HepG2 (cell line): Measurements from ENCODE around the gene CDC42EP4. TPM values are rescaled to one million over a fixed set of nuclear protein-coding genes. Genes with fewer than 3 reads are reported as not detected.

ENCODE experiments used
- BRD4 ChIP-seq: sonication (generic); formaldehyde crosslinking; IDR thresholded peaks from 2 replicates; pipeline ENCODE4 v1.4.0; 2020; ENCODE audit warnings: missing genetic modification reagents
- GRHL1 ChIP-seq: sonication (generic); formaldehyde crosslinking; conservative IDR thresholded peaks from 2 replicates; pipeline ENCODE4 v1.8.0; 2022; ENCODE audit warnings: missing genetic modification reagents
- HHEX ChIP-seq: IDR thresholded peaks from 2 replicates; pipeline ENCODE4 v1.6.1; 2016; ENCODE audit warnings: control low read depth
- HIVEP1 ChIP-seq: sonication (generic); formaldehyde crosslinking; IDR thresholded peaks from 2 replicates; pipeline ENCODE4 v1.4.0; 2020; ENCODE audit warnings: mild to moderate bottlenecking, missing genetic modification reagents
- MAX ChIP-seq: IDR thresholded peaks from 2 replicates; pipeline ENCODE4 v1.6.1; 2012; ENCODE audit warnings: inconsistent platforms
- MLX ChIP-seq: IDR thresholded peaks from 2 replicates; pipeline ENCODE4 v1.6.1; 2016
- MTERF4 ChIP-seq: sonication (generic); formaldehyde crosslinking; IDR thresholded peaks from 2 replicates; pipeline ENCODE4 v1.8.0; 2023; ENCODE audit warnings: mild to moderate bottlenecking, missing genetic modification reagents
- NFKB2 ChIP-seq: sonication (generic); formaldehyde crosslinking; IDR thresholded peaks from 2 replicates; pipeline ENCODE4 v1.4.0; 2020; ENCODE audit warnings: missing genetic modification reagents, borderline replicate concordance
- NRL ChIP-seq: sonication (generic); formaldehyde crosslinking; IDR thresholded peaks from 2 replicates; pipeline ENCODE4 v1.5.0; 2020; ENCODE audit warnings: missing genetic modification reagents, mild to moderate bottlenecking, moderate library complexity, borderline replicate concordance
- SP4 ChIP-seq: sonication (generic); formaldehyde crosslinking; IDR thresholded peaks from 2 replicates; pipeline ENCODE4 v1.8.1; 2023; ENCODE audit warnings: mild to moderate bottlenecking, missing genetic modification reagents
- ZBTB21 ChIP-seq: sonication (generic); formaldehyde crosslinking; IDR thresholded peaks from 2 replicates; pipeline ENCODE4 v1.4.0; 2020; ENCODE audit warnings: missing genetic modification reagents
- ZNF264 ChIP-seq: sonication (generic); formaldehyde crosslinking; IDR thresholded peaks from 2 replicates; pipeline ENCODE4 v1.4.0; 2020; ENCODE audit warnings: missing genetic modification reagents
- ZNF451 ChIP-seq: sonication (generic); formaldehyde crosslinking; IDR thresholded peaks from 2 replicates; pipeline ENCODE4 v1.5.0; 2020; ENCODE audit warnings: mild to moderate bottlenecking, missing genetic modification reagents
- ZNF598 ChIP-seq: sonication (generic); formaldehyde crosslinking; IDR thresholded peaks from 2 replicates; pipeline ENCODE4 v1.5.1; 2020; ENCODE audit warnings: mild to moderate bottlenecking, missing genetic modification reagents, borderline replicate concordance
- ZNF674 ChIP-seq: sonication (generic); formaldehyde crosslinking; IDR thresholded peaks from 2 replicates; pipeline ENCODE4 v1.5.0; 2020; ENCODE audit warnings: low read depth, mild to moderate bottlenecking, missing genetic modification reagents
- ZNF792 ChIP-seq: IDR thresholded peaks from 2 replicates; pipeline ENCODE4 v1.6.1; 2016
- polyA plus RNA-seq, 8 experiments: library from polyadenylated mRNA; depleted of rRNA in 3 of 8; stranded (reverse) in 7 of 8; unstranded in 1 of 8; fragments of >200 nt; fragmentation: Illumina TruSeq in 4 of 8; extraction: Trizol in 4 of 8; gene quantifications; 2 replicates each; pipeline versions ENCODE4 v1.2.1 to v1.2.3, GENCODE V29; 2011 to 2016; ENCODE audit warnings: low read depth in 4 of 8, missing spikeins in 1 of 8, mixed read lengths in 1 of 8; ENCODE audit not compliant: insufficient read depth in 1 of 8
- total RNA-seq, 5 experiments: library from RNA; depleted of rRNA; stranded (reverse); fragments of >200 nt; fragmentation: Illumina TruSeq; extraction: Trizol; gene quantifications; 2 replicates each; pipeline ENCODE4 v1.2.3, GENCODE V29; 2016; ENCODE audit warnings: low read depth in 1 of 5
- TF ChIP-seq, protein P1 (sequence below): sonication (generic); formaldehyde crosslinking; IDR thresholded peaks from one replicate; pipeline ENCODE4 v1.5.1; 2020; ENCODE audit warnings: mild to moderate bottlenecking, missing genetic modification reagents; ENCODE audit errors: not compliant biosample characterization
- TF ChIP-seq, protein P2 (sequence below): IDR thresholded peaks from 2 replicates; pipeline ENCODE4 v1.6.1; 2012; ENCODE audit warnings: low read depth, low read length, improper control_type of control experiment

CDC42EP4 gene
- total and polyA plus RNA-seq, 2 of the 13 experiments (the other 11 are each of a cell fraction or from before 2014, with no cell fraction given) = 19.0 to 54.0 TPM

DNA sequence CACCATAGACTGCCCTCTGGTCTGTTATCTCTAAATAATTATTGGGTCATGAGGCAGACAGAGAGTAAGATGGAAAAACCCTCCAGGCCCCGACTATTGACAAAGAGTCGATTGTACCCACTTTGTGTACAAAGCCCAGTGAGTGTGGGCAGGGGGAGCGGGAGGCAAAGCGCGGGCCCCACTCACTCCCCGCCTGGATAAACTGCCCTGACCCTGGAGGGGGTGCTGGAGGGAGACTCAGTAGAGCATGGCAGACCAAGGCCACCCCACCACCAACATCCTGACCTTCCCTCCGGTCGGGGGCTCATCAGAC lies 38.9 kb downstream of the CDC42EP4 start (continued):
- TF ChIP-seq, protein P1, sequence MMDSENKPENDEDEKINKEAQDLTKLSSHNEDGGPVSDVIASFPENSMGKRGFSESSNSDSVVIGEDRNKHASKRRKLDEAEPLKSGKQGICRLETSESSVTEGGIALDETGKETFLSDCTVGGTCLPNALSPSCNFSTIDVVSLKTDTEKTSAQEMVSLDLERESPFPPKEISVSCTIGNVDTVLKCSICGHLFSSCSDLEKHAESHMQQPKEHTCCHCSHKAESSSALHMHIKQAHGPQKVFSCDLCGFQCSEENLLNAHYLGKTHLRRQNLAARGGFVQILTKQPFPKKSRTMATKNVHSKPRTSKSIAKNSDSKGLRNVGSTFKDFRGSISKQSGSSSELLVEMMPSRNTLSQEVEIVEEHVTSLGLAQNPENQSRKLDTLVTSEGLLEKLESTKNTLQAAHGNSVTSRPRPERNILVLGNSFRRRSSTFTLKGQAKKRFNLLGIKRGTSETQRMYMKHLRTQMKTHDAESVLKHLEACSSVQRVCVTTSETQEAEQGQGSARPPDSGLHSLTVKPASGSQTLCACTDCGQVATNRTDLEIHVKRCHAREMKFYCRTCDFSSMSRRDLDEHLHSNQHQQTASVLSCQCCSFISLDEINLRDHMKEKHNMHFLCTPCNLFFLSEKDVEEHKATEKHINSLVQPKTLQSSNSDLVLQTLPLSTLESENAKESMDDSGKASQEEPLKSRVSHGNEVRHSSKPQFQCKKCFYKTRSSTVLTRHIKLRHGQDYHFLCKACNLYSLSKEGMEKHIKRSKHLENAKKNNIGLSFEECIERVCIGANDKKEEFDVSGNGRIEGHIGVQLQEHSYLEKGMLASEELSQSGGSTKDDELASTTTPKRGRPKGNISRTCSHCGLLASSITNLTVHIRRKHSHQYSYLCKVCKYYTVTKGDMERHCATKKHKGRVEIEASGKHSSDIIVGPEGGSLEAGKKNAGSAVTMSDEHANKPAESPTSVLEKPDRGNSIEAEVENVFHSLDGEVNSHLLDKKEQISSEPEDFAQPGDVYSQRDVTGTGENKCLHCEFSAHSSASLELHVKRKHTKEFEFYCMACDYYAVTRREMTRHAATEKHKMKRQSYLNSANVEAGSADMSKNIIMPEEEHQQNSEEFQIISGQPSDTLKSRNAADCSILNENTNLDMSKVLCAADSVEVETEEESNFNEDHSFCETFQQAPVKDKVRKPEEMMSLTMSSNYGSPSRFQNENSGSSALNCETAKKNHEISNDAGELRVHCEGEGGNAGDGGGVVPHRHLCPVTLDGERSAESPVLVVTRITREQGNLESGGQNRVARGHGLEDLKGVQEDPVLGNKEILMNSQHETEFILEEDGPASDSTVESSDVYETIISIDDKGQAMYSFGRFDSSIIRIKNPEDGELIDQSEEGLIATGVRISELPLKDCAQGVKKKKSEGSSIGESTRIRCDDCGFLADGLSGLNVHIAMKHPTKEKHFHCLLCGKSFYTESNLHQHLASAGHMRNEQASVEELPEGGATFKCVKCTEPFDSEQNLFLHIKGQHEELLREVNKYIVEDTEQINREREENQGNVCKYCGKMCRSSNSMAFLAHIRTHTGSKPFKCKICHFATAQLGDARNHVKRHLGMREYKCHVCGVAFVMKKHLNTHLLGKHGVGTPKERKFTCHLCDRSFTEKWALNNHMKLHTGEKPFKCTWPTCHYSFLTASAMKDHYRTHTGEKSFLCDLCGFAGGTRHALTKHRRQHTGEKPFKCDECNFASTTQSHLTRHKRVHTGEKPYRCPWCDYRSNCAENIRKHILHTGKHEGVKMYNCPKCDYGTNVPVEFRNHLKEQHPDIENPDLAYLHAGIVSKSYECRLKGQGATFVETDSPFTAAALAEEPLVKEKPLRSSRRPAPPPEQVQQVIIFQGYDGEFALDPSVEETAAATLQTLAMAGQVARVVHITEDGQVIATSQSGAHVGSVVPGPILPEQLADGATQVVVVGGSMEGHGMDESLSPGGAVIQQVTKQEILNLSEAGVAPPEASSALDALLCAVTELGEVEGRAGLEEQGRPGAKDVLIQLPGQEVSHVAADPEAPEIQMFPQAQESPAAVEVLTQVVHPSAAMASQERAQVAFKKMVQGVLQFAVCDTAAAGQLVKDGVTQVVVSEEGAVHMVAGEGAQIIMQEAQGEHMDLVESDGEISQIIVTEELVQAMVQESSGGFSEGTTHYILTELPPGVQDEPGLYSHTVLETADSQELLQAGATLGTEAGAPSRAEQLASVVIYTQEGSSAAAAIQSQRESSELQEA (CRISPR knock-in tag) = no peak
- TF ChIP-seq HIVEP1 = no peak
- TF ChIP-seq ZNF792 (CRISPR knock-in tag) = 0 out of 2 replicates have a peak, but pooled peaks have one; percentile 59
- no peak for TF ChIP-seq MTERF4 (CRISPR knock-in tag)
- peak; percentile 42; the same call in 1 of the 2 replicates for TF ChIP-seq SP4
- no peak for TF ChIP-seq ZNF598 (CRISPR knock-in tag)
- TF ChIP-seq ZNF451 = peak; percentile 59; the same call in 1 of the 2 replicates
- TF ChIP-seq GRHL1 (CRISPR knock-in tag) = no peak
- peak; percentile 52 for TF ChIP-seq HHEX
- 0 out of 2 replicates have a peak, but pooled peaks have one; percentile 51 for TF ChIP-seq ZNF264 (CRISPR knock-in tag)
- 0 out of 2 replicates have a peak, but pooled peaks have one; percentile 54 for TF ChIP-seq NRL (CRISPR knock-in tag)
- no peak for TF ChIP-seq ZBTB21 (CRISPR knock-in tag)
- TF ChIP-seq NFKB2 = no peak; the same call in 1 of the 2 replicates
- TF ChIP-seq BRD4 = peak; percentile 72
- no peak for TF ChIP-seq ZNF674 (CRISPR knock-in tag)
- peak; percentile 76 for TF ChIP-seq MLX (CRISPR knock-in tag)
- peak; percentile 83; the same call in 1 of the 2 replicates for TF ChIP-seq MAX
- TF ChIP-seq, protein P2, sequence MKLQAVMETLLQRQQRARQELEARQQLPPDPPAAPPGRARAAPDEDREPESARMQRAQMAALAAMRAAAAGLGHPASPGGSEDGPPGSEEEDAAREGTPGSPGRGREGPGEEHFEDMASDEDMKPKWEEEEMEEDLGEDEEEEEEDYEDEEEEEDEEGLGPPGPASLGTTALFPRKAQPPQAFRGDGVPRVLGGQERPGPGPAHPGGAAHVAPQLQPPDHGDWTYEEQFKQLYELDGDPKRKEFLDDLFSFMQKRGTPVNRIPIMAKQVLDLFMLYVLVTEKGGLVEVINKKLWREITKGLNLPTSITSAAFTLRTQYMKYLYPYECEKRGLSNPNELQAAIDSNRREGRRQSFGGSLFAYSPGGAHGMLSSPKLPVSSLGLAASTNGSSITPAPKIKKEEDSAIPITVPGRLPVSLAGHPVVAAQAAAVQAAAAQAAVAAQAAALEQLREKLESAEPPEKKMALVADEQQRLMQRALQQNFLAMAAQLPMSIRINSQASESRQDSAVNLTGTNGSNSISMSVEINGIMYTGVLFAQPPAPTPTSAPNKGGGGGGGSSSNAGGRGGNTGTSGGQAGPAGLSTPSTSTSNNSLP = peak; percentile 56; the same call in 1 of the 2 replicates
